ENCODE results near the gene NCOA5.

NCOA5 gene

DNA sequence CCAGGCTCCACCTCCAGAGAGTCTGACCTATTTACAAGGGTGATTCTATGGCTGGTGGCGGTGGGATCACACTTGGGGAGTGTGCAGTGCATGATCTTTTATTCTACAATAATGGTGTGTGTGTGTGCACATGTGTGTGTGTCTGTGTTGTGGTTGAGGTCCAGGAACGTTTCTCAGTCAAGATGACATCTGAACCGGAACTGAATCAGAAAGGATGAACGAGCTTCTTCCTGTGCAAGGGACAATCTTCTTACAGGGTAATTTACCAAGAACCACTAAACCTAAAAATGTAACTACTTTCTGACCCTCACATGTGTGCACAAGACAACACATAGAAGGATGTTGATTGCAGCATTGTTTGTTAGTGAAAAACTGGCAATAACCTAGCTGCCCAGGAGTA, 72.5 kb downstream of the NCOA5 start:
- DNase-seq (ENCODE audit: low read depth, low spot score), result no peak

GRCh38 chr20:46014517-46015396, 75.0 kb downstream of the NCOA5 start:
- no peak for DNase-seq (ENCODE audit: low read depth, low spot score)

DNA sequence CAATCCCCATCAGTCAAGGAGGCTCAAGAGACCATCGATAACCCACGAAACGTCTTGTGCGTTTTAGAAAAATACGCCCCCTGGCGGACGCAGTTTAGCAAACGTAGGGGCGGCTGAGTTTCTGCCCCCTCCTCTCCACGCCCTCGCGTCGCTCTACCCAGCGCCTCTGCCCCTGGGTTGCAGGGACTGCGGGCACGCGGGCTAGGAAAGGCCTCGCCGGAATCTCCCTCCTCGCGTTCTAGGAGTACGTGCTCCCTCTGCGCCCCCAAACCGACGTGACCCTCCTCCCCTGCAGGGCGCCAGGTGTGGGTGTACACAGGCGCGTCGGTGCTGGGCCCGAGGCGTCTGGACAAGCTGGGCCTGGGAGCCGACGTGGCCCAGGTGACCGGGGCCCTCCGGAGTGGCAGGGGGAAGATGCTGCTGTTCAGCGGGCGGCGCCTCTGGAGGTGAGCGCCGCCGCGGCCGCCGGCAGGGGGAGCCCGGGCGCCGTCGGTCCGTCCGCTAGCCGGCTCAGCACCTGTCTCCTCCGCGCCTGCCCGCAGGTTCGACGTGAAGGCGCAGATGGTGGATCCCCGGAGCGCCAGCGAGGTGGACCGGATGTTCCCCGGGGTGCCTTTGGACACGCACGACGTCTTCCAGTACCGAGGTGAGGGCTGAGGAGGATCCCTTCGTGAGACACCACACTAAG, 75.8 kb downstream of the NCOA5 start:
- DNase-seq (ENCODE audit: low read depth, low spot score), result peak; percentile 70

DNA sequence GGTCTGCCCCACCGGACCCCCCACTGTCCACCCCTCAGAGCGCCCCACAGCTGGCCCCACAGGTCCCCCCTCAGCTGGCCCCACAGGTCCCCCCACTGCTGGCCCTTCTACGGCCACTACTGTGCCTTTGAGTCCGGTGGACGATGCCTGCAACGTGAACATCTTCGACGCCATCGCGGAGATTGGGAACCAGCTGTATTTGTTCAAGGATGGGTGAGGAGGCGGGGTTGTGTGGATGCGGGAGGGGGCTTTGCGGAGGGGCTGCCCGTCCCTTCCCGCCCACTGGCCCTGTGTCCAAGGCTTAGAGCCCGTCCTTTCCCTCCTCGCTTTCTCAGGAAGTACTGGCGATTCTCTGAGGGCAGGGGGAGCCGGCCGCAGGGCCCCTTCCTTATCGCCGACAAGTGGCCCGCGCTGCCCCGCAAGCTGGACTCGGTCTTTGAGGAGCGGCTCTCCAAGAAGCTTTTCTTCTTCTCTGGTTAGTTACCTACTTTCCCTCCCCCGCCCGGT, 76.4 kb downstream of the NCOA5 start:
- DNase-seq (ENCODE audit: low read depth, low spot score), result no peak

- DNase-seq (ENCODE audit: low read depth, low spot score), result no peak
Observed at GRCh38 chr20:46012921-46013320, 76.8 kb downstream of the NCOA5 start.

- DNase-seq (ENCODE audit: low read depth, low spot score), result no peak
Observed at GRCh38 chr20:46011631-46012482, 77.9 kb downstream of the NCOA5 start.

All from astrocyte of the hippocampus (primary cell).